ENCODE data around the gene PAWR. TPM values are rescaled to one million over a fixed set of nuclear protein-coding genes. Genes with fewer than 3 reads are reported as not detected.
A peak's percentile ranks its signal among the peaks of the same experiment; 100 is the strongest.

PAWR gene, protein sequence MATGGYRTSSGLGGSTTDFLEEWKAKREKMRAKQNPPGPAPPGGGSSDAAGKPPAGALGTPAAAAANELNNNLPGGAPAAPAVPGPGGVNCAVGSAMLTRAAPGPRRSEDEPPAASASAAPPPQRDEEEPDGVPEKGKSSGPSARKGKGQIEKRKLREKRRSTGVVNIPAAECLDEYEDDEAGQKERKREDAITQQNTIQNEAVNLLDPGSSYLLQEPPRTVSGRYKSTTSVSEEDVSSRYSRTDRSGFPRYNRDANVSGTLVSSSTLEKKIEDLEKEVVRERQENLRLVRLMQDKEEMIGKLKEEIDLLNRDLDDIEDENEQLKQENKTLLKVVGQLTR
- total RNA-seq = 100 to 1,000 TPM in 2 of 3 donors, 10 to 100 TPM in 1; 17.0 to 155 (median 101) TPM

DNA sequence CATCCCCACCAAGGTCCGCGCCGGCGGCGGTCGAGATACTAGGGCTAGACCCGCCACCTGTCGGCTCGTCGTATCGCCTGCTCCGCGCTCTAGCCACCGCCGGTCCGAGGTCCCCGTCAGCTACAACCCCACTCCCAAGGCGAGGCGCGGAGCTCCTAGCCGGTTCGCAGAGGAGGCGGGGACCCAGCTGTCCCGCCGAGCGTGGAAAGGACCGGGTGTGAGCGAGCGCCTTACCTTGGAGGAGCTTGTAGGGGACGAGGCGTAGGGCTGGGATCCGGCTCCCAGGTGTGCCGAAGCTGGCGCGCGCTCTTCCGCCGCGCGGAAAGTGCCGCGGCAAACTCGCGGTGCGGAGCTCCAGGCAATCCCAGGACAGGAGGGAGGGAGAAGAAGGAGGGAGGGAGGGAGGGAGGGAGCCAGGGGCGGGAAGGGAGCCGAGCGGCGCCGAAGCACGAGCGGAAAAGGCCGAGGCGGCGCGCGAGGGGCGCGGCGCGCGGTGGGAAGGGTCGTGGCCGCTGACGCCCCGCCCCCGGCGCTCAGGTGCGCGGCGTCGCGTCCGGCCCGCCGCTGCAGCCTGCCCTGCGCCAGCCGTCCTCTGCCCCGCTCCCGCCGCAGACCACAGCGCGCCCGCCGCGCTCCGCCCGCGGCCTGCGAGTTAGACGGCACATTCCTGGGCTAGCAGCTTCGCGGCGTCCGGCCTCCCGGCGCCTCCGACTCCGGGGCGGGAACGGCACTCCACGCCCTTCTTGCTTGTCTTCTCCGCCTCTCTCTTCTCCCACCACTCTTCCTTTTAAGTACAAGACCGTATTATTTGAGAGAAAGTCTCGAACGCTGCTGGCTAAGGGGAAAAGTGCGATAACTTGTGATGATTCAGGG, at the start of gene PAWR:
Gene PAWR, minus strand, starts transcription at position 327 of the 873 bp plus-strand sequence. CDS start 720 bp downstream, outside the sequence.
- DNase-seq (ENCODE audit: low spot score in 2 of 2) = peak; percentile 73 to 75
- Histone ChIP-seq H3K4me1 (peaks cover 0 to 6% of the 10 kb centered on the region in 2 donors), H3K27me3 (no peaks in the 10 kb centered on the region), H3K36me3 (no peaks in the 10 kb centered on the region), H3K27ac (peak within 1 kb of the TSS; percentile 94 to 98), H3K4me3 (peak within 1 kb of the TSS; percentile 77 to 98 (median 92)), H3K9me3 (no peaks in the 10 kb centered on the region)
- intact Hi-C loops (cut with DNase I; ENCODE audit: low total_unique reads) = loop anchor here (10.0 kb wide), 1 partner anchor 126 kb away; no protein-coding TSS in a partner anchor
- peak; percentile 20 to 34 (median 26) for TF ChIP-seq POLR2AphosphoS5 (IDR thresholded peaks at IDR 0.05)
- TF ChIP-seq POLR2A (IDR thresholded peaks at IDR 0.05) = no peak

DNA sequence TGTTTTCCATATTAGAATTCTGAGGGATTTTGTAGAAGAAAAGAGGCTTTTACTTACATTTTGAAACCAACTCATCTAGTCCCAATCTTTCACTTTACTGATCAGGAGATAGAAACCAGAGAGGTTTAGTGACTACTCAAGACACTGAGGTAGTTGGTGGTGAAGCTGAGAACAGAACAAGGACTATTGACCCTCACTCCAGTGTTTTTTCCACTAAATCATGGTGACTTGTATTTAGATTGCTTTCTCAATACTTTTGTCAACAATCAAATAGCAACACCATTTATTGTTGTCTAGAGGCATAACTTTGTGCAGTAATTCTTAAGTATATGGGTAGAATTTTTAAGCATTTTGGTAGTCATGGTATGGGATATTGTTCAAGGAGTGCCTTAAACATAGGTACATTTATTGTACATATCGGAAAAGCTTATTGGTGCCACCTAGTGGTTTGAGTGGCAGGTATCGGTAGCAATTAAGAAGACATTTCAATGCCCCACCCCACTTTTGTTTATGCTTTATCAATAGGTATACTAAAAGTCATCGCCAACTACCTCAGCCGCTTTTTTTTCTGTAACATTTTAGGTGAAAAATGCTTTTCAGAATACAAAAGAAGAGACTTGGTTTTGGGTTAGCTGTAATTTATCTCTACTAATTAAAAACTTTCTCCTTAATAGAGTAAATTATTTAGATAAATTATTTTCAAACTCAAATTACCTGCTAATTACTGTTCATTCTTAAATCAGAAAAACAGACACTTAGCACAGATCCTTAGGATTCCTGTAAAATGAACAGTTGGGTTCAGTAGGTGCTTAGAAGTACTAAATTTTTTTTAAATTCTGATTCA, 47.3 kb upstream of the PAWR start:
- DNase-seq (ENCODE audit: low spot score in 2 of 2) = no peak
- TF ChIP-seq CTCF (IDR thresholded peaks at IDR 0.05) (peak; percentile 33 to 68 (median 65)), POLR2A (IDR thresholded peaks at IDR 0.05) (no peak), POLR2AphosphoS5 (IDR thresholded peaks at IDR 0.05) (no peak)
- intact Hi-C loops (cut with DNase I; ENCODE audit: low total_unique reads) = loop anchor here (5.0 kb wide), 1 partner anchor 181 kb away; no protein-coding TSS in a partner anchor

DNA sequence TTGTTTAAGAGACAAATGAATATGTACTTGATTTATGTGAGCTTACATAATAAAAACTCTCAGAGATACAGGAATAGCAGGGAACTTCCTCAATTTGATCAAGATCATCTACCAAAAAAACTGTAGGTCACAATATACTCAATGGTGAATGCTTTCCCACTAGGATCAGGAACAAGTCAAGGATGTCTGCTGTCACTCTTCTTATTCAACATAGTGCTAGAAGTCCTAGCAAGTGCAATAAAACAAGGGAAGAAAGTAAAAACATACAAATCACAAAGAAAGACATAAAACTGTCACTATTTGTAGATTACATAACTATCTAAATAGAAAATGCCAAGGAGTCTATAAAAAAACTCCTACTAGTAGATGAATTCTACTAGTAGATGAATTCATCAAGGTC, 41.9 kb upstream of the PAWR start:
- intact Hi-C loops (cut with DNase I; ENCODE audit: low total_unique reads) = no loop called here
- no peak for TF ChIP-seq POLR2A (IDR thresholded peaks at IDR 0.05)
- TF ChIP-seq POLR2AphosphoS5 (IDR thresholded peaks at IDR 0.05) = no peak
- TF ChIP-seq CTCF (IDR thresholded peaks at IDR 0.05) = no peak
- no peak overlapping the region for H3K4me3 ChIP-seq

More for the DNA sequence above, 47.3 kb upstream of the PAWR start:
- H3K4me1 ChIP-seq = no peaks in the 10 kb centered on the region
- no peak overlapping the region for H3K4me3 ChIP-seq
- H3K27ac ChIP-seq = no peak overlapping the region
- H3K9me3 ChIP-seq = no peaks in the 10 kb centered on the region
- H3K27me3 ChIP-seq = no peaks in the 10 kb centered on the region
- H3K36me3 ChIP-seq = no peaks in the 10 kb centered on the region

DNA sequence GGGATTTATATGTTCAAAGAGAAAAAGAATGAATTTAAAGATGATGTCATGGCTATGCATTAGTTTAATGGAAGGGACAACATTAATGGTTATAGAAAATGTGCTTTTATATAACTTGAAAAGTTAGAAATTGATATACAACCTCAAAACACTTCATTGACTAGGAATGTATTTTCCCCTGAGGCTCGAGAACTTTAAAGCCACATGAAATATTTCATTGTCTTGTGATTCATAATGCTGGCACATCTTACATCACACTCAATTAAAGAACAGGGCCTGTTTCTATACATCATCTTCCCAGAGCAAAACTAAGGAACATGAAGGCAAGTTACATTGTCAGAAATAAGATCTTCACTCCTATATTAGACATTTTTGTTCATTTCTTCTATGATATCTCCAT, 35.2 kb upstream of the PAWR start:
- DNase-seq (ENCODE audit: low spot score in 2 of 2) = no peak
- Histone ChIP-seq H3K27ac (no peak overlapping the region), H3K9me3 (no peaks in the 10 kb centered on the region), H3K4me3 (no peak overlapping the region), H3K4me1 (no peaks in the 10 kb centered on the region), H3K27me3 (no peaks in the 10 kb centered on the region), H3K36me3 (no peaks in the 10 kb centered on the region)
- TF ChIP-seq CTCF (IDR thresholded peaks at IDR 0.05) = no peak
- TF ChIP-seq POLR2A (IDR thresholded peaks at IDR 0.05) = no peak
- no peak for TF ChIP-seq POLR2AphosphoS5 (IDR thresholded peaks at IDR 0.05)
- intact Hi-C loops (cut with DNase I; ENCODE audit: low total_unique reads) = no loop called here

More for the DNA sequence above, 41.9 kb upstream of the PAWR start:
- H3K27ac ChIP-seq = no peak overlapping the region
- DNase-seq (ENCODE audit: low spot score in 2 of 2) = no peak
- no peaks in the 10 kb centered on the region for H3K9me3 ChIP-seq
- no peaks in the 10 kb centered on the region for H3K27me3 ChIP-seq
- no peaks in the 10 kb centered on the region for H3K36me3 ChIP-seq
- no peaks in the 10 kb centered on the region for H3K4me1 ChIP-seq

GRCh38 chr12:79717006-79717405, 26.2 kb upstream of the PAWR start:
- no peak overlapping the region for H3K27ac ChIP-seq
- no peak overlapping the region for H3K4me3 ChIP-seq
- intact Hi-C loops (cut with DNase I; ENCODE audit: low total_unique reads) = no loop called here
- no peak for DNase-seq (ENCODE audit: low spot score in 2 of 2)
- H3K9me3 ChIP-seq = no peaks in the 10 kb centered on the region
- no peak for TF ChIP-seq POLR2A (IDR thresholded peaks at IDR 0.05)
- TF ChIP-seq POLR2AphosphoS5 (IDR thresholded peaks at IDR 0.05) = no peak
- TF ChIP-seq CTCF (IDR thresholded peaks at IDR 0.05) = no peak
- H3K4me1 ChIP-seq = no peaks in the 10 kb centered on the region
- H3K27me3 ChIP-seq = no peaks in the 10 kb centered on the region
- H3K36me3 ChIP-seq = no peaks in the 10 kb centered on the region

All from breast epithelium (tissue), 4 donors.